Measurements from ENCODE around the gene THEM5.
A peak's percentile ranks its signal among the peaks of the same experiment; 100 is the strongest.
"Not testable (repeated sequence)": the region's sequence is repeated elsewhere in the genome, so short reads cannot be mapped to it uniquely, and the experiment has no call there.

The THEM5 gene

GRCh38 chr1:151887028-151887427, 33.5 kb upstream of the THEM5 start:
- Histone ChIP-seq H3K4me2 (no peak overlapping the region), H3K36me3 (ENCODE audit: insufficient read depth) (no peaks in the 10 kb centered on the region), H3K4me1 (ENCODE audit: low read depth, poor library complexity, severe bottlenecking) (no peaks in the 10 kb centered on the region), H3K27me3 (ENCODE audit: insufficient read depth, low read depth) (no peaks in the 10 kb centered on the region), H3K9ac (no peak overlapping the region), H2AFZ (ENCODE audit: low read depth) (no peak overlapping the region), H3K27ac (no peak overlapping the region), H4K20me1 (ENCODE audit: insufficient read depth) (no peaks in the 10 kb centered on the region), H3K4me3 (IDR thresholded peaks at IDR 0.05; ENCODE audit: insufficient read depth, low read depth, low read length) (peak overlapping the region; percentile 13), H3K79me2 (ENCODE audit: insufficient read depth, low read depth) (no peaks in the 10 kb centered on the region)
- TF ChIP-seq CTCF (conservative IDR thresholded peaks at IDR 0.05; ENCODE audit: low read depth, low read length) = no peak

GRCh38 chr1:151885479-151885878, 32.0 kb upstream of the THEM5 start:
- Histone ChIP-seq H3K79me2 (ENCODE audit: insufficient read depth, low read depth) (no peaks in the 10 kb centered on the region), H3K4me3 (IDR thresholded peaks at IDR 0.05; ENCODE audit: insufficient read depth, low read depth, low read length) (no peak overlapping the region), H3K4me2 (no peak overlapping the region), H3K27me3 (ENCODE audit: insufficient read depth, low read depth) (no peaks in the 10 kb centered on the region), H3K36me3 (ENCODE audit: insufficient read depth) (no peaks in the 10 kb centered on the region), H3K9ac (no peak overlapping the region), H4K20me1 (ENCODE audit: insufficient read depth) (no peaks in the 10 kb centered on the region), H3K27ac (no peak overlapping the region), H3K4me1 (ENCODE audit: low read depth, poor library complexity, severe bottlenecking) (no peaks in the 10 kb centered on the region), H2AFZ (ENCODE audit: low read depth) (no peak overlapping the region)
- TF ChIP-seq CTCF (conservative IDR thresholded peaks at IDR 0.05; ENCODE audit: low read depth, low read length) = no peak

GRCh38 chr1:151884879-151885278, 31.4 kb upstream of the THEM5 start:
- not testable (repeated sequence) for H4K20me1 ChIP-seq (ENCODE audit: insufficient read depth); H3K36me3 ChIP-seq (ENCODE audit: insufficient read depth); H3K27ac ChIP-seq

GRCh38 chr1:151884445-151884844, 30.9 kb upstream of the THEM5 start:
- not testable (repeated sequence) for H3K27me3 ChIP-seq (ENCODE audit: insufficient read depth, low read depth); H2AFZ ChIP-seq (ENCODE audit: low read depth); H3K4me3 ChIP-seq (IDR thresholded peaks at IDR 0.05; ENCODE audit: insufficient read depth, low read depth, low read length); H4K20me1 ChIP-seq (ENCODE audit: insufficient read depth); H3K4me1 ChIP-seq (ENCODE audit: low read depth, poor library complexity, severe bottlenecking); H3K4me2 ChIP-seq; H3K27ac ChIP-seq; H3K9ac ChIP-seq; H3K36me3 ChIP-seq (ENCODE audit: insufficient read depth); H3K79me2 ChIP-seq (ENCODE audit: insufficient read depth, low read depth)

More at GRCh38 chr1:151884879-151885278, 31.4 kb upstream of the THEM5 start:
- H3K4me1 ChIP-seq (ENCODE audit: low read depth, poor library complexity, severe bottlenecking); H2AFZ ChIP-seq (ENCODE audit: low read depth); H3K79me2 ChIP-seq (ENCODE audit: insufficient read depth, low read depth); H3K27me3 ChIP-seq (ENCODE audit: insufficient read depth, low read depth); H3K9ac ChIP-seq; H3K4me3 ChIP-seq (IDR thresholded peaks at IDR 0.05; ENCODE audit: insufficient read depth, low read depth, low read length); H3K4me2 ChIP-seq: not testable (repeated sequence)

GRCh38 chr1:151883898-151884297, 30.4 kb upstream of the THEM5 start:
- not testable (repeated sequence) for H3K4me1 ChIP-seq (ENCODE audit: low read depth, poor library complexity, severe bottlenecking); H3K27me3 ChIP-seq (ENCODE audit: insufficient read depth, low read depth); H2AFZ ChIP-seq (ENCODE audit: low read depth); H4K20me1 ChIP-seq (ENCODE audit: insufficient read depth); H3K79me2 ChIP-seq (ENCODE audit: insufficient read depth, low read depth); H3K9ac ChIP-seq; H3K36me3 ChIP-seq (ENCODE audit: insufficient read depth); H3K4me2 ChIP-seq; H3K4me3 ChIP-seq (IDR thresholded peaks at IDR 0.05; ENCODE audit: insufficient read depth, low read depth, low read length); H3K27ac ChIP-seq

GRCh38 chr1:151882918-151883317, 29.4 kb upstream of the THEM5 start:
- H2AFZ ChIP-seq (ENCODE audit: low read depth); H3K9ac ChIP-seq; H3K36me3 ChIP-seq (ENCODE audit: insufficient read depth); H3K27ac ChIP-seq; H3K27me3 ChIP-seq (ENCODE audit: insufficient read depth, low read depth); H4K20me1 ChIP-seq (ENCODE audit: insufficient read depth); H3K79me2 ChIP-seq (ENCODE audit: insufficient read depth, low read depth); H3K4me3 ChIP-seq (IDR thresholded peaks at IDR 0.05; ENCODE audit: insufficient read depth, low read depth, low read length); H3K4me2 ChIP-seq; H3K4me1 ChIP-seq (ENCODE audit: low read depth, poor library complexity, severe bottlenecking): not testable (repeated sequence)
